Activated CD8-positive, alpha-beta memory T cell treated with anti-CD3 and anti-CD28 coated beads for 24 hours (primary cell): ENCODE measurements around the gene ABCC8.
"Not testable (repeated sequence)": the region's sequence is repeated elsewhere in the genome, so short reads cannot be mapped to it uniquely, and the experiment has no call there.

Source experiments
- DNase-seq: peaks from one replicate; pipeline ENCODE4 v3.0.0-alpha.2; 2020

Gene ABCC8

DNA sequence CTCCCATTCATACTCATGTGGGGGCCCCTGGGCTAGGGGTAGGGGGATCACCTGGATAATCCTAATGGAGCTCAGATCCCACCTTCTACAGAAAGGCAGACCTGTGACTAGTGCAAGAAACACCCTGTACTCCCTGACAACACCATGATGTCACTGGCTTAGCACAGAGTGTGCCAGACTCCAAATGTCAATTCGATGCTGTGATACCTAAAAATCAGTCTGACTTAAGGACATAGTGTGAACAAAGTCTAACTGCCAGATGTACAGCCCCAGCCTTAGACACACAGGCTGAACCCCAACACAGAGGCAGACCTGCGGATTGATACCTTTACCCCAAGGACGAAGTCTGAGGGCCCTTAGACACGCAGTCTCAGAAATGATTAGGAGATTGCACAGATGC lies 8.5 kb downstream of the ABCC8 start:
- DNase-seq: no peak

DNA sequence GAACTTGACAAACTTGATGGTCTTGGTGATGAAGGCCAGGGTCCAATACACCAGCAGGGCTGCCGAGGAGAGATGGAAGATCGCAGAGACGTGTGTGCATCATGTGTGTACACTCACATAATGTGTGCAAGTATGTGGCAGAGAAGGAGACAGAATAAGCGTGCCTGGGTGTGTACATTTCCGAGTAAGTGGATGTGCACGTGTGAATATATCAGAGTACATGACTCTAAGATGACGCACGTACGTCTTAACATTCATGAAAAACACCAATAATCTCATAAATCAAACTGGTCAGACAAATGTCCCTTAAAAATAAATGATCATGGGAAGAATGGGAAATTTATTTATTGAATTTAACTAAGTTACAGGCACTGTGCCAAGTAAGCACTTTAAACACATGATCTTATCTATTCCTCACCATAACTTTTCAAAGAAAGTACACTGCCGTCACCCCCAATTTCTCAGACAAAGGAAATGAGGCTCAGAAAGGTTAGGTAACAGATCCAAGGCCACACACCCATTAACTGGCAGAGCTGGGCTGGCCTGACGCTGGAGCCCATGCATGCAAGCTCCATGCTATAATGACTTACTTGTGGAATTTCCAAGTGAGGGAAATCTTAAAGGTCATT lies 13.0 kb downstream of the ABCC8 start:
- DNase-seq: no peak

DNA sequence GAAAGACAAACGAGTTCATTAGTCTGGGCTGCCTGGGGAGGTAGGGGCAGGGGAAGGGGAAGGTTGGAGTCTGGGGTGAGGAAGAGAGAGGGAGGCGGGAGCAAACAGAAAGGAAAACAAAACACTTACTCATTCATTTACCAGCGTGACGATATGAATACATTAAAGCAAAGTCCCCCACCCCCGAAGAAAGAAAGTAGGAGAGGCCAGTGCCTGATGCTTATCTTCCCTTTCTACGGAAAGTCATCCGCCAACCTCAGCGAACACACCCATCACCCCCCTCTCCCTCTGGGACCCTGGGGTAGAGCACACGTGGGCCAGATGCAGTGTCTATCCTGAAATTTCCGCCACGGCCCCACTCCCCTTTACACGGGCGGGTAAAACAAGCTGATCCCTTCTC lies 13.7 kb downstream of the ABCC8 start:
- DNase-seq: no peak

DNA sequence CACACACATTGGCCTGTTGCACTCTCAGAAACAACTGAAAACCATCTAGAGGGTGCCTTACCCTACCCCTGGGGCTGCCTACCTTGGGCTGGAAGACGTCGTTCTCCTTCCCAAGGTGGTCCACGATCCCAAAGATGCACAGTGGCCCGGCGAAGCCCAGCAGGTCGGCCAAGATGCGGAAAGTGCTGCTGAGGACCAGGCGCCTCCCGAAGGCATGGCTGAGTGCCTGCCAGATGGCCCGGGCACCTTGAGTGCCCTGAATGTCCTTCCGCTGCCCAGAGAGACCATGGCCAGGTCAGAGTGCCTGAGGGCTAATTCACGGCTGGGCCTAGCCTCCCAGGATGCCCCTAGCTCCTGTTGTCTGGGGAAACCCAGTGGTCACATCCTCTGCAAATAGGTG lies 16.2 kb downstream of the ABCC8 start:
- no peak for DNase-seq

DNA sequence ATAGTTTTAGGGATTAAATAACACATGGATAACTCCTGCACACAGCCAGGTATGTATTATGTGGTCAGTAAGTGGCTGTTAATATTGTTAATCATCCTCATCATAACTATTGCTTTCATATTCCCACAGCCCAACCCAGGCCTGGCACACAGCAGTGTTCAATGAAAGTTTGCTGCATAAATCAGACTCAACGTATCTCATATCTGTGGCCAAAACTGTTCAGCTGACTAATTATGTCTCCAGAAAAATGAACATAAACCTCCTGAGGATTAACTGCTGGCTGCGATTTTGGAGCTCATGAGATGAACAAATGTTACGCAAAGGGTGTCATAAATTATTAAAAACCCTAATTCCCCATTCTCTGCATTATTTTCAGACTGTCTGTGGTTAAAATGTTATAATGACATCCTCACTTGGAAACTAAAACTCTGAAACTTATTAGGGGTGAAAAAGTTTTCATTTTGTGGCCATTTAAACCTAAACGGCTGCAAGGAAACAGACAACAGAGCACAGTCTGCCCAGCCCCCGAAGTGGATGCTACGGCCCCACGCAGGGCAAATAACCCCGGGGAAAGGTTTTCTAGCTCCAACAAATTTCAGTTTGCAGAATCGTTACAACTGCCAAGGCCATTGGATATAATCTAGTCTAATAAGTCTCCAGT lies 17.3 kb downstream of the ABCC8 start:
- DNase-seq: no peak

DNA sequence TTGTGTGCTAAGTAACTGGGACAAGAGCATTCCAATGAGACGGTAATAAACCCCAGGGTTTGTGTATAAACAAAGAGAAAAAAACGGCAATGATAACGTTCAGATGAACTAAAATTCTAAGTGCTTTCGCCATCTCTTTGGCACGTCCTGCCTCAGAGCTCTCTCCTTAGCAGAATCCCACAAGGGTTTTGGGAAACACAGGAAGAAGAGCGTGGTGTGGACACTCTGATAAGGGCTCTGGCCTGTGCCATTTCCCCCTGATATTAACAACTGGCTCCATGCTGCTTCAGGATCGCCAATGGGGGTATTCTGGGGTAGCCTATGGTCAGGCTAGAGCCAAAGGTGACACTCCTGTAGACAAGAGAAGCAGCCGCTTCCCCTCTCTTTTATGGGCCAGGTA lies 18.4 kb downstream of the ABCC8 start:
- no peak for DNase-seq

DNA sequence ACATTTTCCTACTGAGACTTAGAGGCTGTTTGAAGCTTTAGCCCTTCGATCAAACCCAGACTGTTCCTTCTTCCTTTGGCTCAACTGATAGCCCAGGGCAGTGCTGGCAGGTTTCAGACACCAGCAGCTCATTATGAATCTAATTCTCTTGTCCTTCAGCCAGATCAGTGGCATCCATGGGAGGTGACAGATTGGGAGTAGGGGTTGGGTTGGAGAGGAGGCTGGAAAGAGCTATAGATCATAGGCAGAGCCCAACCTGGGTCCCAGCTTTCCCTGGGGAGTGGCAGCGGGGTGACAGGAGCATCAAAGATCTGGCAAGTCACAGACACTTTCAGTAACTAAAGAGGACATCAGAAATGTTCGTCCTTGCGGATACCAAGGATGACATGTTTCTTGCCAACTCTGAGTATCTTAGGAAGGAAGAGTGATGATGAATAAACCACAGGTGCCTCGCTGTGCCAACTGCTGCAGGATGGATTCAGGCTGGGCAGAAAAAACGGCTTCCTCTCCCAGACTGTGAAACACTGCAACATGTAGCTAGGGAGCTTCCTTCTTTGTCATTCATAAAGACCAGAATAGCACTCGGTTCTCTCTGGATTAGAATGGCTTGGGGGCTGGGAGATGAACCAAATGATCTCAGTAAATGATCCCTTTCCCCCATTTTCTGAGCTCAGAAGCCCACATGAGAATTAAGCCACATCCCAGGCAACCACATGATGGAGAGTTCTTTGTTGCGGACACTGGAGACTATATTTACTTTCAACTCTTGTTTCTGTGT lies 19.1 kb downstream of the ABCC8 start:
- DNase-seq: no peak

DNA sequence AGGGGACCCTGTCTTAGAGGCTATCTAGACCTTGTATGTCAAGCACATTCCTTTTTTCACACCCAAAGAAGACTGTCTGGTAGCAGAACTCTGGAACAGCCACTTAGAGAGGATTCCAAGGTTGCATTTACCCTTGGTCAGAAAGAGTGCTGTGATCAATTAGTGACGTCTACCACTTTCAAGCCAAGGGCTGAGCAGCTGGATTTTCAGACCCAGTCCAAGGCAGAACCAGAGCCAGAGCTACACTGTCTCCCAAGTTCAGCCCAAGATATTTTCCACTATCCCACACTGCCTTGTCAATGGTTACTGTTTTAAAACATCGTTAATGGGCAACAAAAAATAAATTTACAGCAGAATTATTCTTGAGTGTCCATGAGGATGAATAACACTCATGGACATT lies 24.0 kb downstream of the ABCC8 start:
- no peak for DNase-seq

DNA sequence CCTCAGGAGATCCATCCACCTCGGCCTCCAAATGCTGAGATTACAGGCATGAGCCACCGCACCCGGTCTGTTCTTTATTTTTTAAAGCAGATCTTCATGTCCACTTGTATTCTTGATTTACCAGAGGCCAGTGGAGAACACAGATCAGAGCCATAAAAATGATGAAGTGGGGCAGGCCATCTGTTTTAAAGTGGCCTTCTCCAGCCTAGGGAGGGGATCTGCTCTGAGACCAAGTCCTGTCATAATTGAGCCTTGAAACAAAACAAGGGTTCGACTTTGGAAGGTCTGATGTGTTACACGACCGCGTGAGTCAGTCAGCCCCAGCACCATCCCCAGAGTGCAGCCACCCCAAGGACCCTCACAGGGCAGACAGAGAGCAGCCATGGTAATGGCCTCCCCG lies 27.5 kb downstream of the ABCC8 start:
- DNase-seq: no peak

DNA sequence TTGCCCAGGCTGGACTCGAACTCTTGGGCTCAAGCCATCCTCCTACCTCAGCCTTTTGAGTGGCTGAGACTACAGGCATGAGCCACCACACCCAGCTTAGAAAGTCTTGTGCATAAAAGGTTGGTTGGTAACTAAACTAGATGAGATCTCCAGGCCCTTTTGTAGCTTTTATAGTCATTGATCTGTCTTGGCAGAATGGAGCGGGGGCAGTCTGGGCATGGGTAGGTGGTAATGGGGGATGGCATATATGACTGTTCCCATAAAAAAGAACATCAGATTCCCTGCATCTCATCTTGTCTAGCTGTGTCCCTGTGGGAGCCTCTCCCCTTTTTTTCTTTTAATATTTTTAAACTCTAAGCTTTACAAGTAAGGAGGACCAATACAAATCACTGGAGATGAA lies 30.2 kb downstream of the ABCC8 start:
- DNase-seq: no peak

DNA sequence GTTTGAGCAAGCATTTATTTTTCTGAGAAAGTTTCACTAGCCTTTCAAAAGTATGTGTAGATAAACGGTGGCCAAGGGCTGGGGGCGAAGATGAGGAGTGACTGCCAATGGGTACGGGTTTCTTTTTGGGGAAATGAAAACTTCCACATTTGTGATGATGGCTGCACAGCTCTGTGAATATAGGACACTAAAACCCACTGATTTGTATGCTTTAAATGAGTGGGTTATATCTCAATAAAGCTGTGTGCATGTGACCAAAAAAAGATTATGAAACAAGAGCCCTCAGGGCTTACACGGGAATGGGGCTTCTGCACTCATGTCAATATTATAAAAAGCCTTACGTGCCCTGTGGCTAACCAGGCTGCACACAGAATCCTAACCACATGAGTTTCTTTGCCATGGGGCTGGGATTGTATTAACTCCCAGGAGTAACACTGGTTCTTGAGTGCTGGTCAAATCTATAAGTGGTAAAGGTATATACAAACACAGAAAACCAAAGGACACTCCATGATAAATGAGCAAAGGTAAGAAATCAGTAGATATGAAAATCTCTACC lies 31.3 kb downstream of the ABCC8 start:
- no peak for DNase-seq

DNA sequence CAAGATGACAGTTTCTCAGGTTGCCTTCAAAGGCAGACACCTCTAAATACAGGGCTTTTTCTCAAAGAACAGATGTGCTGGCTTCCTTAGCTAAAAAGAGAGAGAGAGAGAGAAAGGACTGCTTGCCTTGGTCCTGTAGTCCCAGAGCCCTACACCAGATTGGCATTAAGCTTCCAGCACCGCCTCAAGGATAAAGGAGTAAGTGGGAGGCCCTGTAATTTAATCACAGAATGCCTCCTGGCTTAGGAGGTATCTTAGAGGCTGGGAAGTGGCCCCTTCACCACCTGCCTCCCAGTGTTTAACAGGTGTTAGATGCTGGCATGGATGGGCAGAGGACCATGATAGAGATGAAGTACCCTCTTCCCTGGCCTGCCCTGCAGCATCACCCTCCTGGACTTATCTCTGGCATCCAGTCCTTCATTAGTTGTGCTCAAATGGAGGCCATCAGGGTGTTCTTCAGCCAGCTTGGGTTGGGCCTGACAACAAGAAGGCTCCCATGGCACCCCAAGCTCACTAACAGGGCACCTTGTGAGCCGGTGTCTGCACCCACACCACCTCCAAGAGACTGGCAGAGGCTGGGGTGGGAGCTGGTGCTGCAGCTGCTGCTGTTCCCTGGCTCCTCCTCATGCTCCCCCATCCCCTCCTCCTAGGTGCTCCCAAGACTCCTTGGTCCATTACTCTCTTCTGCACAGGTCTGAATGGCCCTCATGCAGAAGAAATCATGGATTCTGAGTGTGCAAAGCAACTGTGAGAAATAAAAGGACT lies 32.5 kb downstream of the ABCC8 start:
- no peak for DNase-seq

DNA sequence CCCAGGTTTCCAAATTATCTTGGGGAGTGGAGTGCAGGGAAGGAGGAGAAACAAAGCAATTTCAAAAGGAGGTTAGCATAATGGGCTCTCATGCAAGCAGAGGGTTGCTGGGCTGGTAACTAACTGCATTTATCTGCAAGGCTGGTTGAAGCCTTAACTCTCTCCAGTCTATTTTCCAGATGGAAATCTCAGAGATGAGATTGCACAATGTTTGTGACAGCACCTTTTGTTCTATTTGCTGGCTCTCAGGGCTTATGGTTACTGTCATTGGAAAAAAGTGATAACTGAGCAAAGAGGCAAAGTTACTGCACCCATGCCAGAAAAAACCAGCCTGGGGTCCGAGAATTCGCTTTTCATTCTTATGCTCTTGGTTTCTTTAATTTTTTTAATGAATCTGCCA lies 33.2 kb downstream of the ABCC8 start:
- no peak for DNase-seq

DNA sequence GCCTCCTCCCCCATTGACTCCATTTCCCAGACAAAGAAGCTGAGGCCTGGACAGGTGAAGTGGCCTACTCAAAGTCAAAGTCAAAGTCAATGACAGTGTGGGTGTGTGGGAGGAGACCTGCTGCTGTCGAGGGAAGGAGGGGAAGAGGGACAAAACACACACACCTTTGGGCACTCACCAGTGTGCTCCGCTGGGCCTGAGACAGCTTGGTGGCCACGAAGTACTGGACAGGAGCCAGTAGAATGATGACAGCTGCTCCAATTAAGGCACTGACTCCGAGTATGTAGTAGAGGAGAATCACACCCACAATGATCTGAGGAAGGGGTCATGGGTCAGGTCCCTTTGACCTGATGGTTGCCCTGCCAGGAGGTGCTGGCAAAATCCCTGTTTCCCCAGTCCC lies 33.6 kb downstream of the ABCC8 start:
- DNase-seq: no peak

DNA sequence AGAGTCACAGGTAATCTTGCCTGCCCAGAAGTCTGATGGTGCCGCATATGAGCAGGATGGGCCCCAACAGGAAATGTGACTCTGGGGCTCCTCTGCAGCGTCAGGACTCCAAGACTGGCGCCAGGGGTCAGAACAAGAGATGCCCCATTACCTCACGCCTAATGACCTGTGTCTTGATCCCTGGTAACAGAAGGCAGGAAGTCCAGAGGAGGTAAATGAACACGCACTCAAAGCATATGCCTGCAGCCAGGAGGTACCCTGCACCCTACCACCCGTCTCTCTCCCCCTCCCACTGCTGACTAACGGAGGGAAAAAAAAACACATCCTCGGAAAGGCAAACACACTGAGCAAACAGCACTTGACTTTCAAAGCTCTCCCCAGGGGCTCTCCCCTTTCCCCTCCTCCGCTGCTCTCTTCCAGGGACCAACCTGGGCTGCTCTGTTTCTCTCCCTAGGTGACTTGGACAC lies 37.3 kb downstream of the ABCC8 start:
- DNase-seq: no peak

DNA sequence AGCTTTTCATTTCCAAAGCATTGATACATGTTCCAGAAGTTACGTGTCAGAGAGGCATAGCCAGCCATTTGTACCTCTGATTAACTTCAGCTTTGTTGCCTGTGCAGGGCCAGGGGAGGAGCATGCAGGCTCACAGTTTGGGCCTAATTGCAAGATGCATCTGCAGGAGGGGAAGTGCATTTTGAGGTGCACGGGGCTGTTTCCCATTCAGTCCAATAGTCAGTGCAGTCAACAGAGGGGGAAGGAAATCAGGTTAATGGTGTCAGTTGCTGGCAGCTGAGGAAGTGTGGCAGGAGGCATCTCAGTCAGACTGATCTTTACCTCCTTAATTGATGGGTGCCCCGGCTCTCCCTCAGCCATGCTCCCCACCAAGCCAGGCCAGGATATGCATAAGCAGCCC lies 39.3 kb downstream of the ABCC8 start:
- DNase-seq: no peak

DNA sequence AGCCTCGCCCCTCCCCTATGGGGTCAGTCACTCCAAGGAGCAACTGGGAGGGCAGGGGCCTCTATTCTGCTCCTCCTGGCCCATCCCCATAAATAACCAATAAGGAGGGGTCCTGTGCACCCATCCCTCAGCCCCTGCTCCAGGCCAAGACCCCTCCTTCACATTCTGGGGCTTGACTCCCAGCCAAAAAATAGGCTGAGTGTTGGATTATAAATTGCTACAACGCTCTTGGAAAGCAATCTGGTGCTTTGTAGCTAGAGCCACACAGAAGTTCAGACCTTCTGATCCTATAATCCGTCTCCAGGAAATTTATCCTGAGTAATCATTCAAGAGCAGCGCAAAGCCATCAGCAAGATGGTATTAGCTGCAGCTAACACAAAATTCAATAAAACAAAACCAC lies 42.5 kb downstream of the ABCC8 start:
- DNase-seq: no peak

DNA sequence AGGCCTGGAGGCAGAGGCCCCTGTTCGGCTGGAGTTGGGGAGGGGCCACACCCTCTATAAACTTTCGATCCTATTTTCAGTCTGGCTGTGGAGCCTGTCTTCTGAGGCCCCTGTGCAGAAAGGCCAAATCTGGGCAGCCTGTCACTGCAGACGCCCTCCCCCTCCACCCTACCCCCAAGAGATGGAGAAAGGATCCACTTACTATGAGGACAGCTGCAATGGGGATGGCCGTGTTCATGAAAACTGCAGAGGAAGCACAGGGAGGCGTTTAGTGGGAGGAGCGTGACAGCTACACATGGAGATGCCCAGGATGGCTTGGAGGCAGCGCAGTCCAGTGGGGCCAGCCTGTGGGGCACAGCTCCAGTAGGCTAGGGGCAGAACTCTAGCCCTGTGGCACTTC lies 44.6 kb downstream of the ABCC8 start:
- no peak for DNase-seq

DNA sequence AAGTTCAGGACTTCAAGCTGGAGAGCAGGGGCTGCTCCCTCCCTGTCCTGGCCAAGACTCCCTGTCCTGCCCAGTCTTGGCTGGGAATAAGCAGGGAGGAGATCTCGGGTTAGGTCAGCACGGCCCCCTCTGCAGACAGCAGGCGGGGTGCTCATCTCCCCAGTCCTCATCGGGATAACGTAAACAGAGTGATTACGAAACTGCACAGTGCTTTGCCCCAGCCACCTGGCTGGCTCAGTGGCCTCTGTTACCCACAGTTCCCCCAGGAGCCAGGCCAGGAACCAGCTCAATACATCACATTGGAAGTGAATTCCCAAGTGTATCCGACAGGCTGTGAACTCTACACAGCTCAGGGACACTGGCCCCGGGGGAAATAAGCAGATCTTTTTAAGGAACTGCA lies 45.5 kb downstream of the ABCC8 start:
- no peak for DNase-seq

DNA sequence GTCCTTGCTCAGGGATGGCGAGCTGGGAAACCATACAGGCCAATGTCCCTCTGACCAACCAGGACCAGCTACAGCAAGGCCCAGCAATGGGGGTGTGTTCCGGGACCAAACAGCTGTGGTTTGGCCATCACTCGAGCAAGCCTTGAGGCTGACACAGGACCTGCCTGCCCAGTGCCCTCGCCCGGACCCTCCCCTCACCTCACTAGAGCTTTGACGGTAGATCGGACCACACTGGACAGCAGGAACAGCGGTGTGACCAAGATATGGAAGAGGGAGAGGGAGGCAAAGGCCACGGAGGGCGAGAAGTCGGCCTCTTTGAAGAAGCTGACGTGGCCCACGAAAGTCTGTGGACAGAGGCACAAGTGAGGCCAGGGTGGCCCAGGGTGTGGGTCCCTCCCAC lies 46.0 kb downstream of the ABCC8 start:
- DNase-seq: no peak

DNA sequence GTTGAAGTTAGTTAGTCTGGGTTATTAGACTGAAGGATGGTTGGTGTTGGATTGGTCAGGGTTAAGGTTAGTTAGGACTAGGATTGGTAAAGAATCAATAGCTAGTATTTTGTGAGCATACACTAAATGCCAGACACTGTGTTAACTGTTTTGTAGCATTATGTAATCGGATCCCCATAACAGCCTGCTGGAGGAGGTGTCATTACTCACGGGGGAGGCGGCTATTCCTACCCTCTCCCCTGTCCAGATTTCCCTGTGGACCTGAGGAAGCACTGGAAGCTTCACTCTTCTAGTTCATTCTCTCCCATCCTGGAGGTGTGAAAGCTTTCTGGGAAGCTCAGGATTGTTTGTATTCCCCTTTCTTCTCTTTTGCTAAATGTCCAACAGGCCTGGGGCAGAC lies 47.7 kb downstream of the ABCC8 start:
- DNase-seq: no peak

DNA sequence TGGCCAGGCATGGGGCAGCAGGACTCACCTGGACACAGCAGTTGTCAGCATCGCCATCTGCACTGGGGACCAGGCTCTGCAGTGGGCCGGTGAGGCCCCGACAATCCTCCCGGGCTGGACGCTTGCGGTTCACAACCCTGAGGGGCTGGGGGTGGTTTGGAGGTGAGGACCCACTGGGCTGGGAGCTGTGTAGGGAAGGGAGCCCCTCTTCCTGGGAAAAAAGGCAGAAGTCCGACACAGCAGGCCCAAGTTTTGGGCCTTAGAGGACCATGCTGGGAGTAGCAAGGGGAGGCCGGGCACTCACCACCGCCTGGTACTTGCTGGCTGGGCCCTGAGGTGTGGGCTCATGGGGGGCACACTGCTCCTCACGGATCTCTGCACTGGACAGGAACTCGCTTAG lies 48.4 kb downstream of the ABCC8 start:
- no peak for DNase-seq

DNA sequence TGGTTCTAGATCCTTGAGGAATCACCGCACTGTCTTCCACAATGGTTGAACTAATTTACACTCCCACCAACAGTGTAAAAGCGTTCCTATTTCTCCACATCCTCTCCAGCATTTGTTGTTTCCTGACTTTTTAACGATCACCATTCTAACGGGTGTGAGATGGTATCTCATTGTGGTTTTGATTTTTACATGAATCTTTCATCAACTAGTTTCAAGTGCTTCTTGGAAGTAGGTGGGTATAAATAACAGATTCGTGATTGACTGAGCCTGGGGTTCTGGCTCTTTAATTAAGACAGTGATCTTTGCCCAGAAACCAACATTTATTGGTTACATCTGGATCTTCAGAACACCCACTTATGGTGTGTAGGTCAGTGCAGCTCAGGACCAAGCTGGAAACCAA lies 50.4 kb downstream of the ABCC8 start:
- DNase-seq: not testable (repeated sequence)
